Endothelial cell of umbilical vein (primary cell): ENCODE data around the gene PCDHGA1. TPM values are rescaled to one million over a fixed set of nuclear protein-coding genes. Genes with fewer than 3 reads are reported as not detected.

Experiments used
- BruUV-seq: library from RNA; stranded (reverse); fragments of 400-500 nt; replicated peaks from 2 replicates; lab custom pipeline; 2021; lab: Mats Ljungman, UMichigan
- CTCF ChIA-PET: fragments of 300-600, 350-600 bp; sonication (Branson Sonifier 250); formaldehyde crosslinking; loops from one replicate; lab custom pipeline; 2021; ENCODE audit warnings: antibody characterized with exemption, inconsistent platforms; lab: Charles Lee
- POLR2A ChIA-PET: fragments of 300-600, 350-600 bp; sonication (Branson Sonifier 250); formaldehyde crosslinking; loops from one replicate; lab custom pipeline; 2021; ENCODE audit warnings: antibody characterized with exemption, inconsistent platforms; lab: Charles Lee
- DNase-seq: peaks from one replicate; pipeline ENCODE4 v3.0.0-alpha.2; 2011; ENCODE audit warnings: low read depth, low spot score
- FAIRE-seq: peaks from 2 replicates; lab custom pipeline; 2011; peaks lifted over from hg19 to GRCh38; lab: Jason Lieb, UNC
- H2AFZ ChIP-seq: 2 replicates; pipeline ENCODE4 v1.6.0; 2012; ENCODE audit warnings: low read depth, low read length, control low read depth, inconsistent platforms
- H3K27ac ChIP-seq: 2 replicates; pipeline ENCODE4 v1.5.1; 2011; ENCODE audit warnings: low read depth, mild to moderate bottlenecking, control low read depth, low read length, moderate library complexity; ENCODE audit not compliant: insufficient read depth
- H3K27me3 ChIP-seq, 2 experiments: 2 replicates each; pipeline versions ENCODE4 v1.6.0 to v1.6.1; 2011; ENCODE audit warnings: low read length in 2 of 2, mixed read lengths in 1 of 2; ENCODE audit not compliant: control insufficient read depth in 2 of 2, insufficient read depth in 2 of 2
- H3K36me3 ChIP-seq, 2 experiments: 2 replicates in 1 of 2; 3 replicates in 1 of 2; pipeline ENCODE4 v1.5.1; 2011; ENCODE audit warnings: low read length in 2 of 2, mild to moderate bottlenecking in 1 of 2, moderate library complexity in 1 of 2; ENCODE audit not compliant: control insufficient read depth in 2 of 2, insufficient read depth in 2 of 2; ENCODE audit errors: extremely low read depth in 1 of 2
- H3K4me1 ChIP-seq: 3 replicates; pipeline ENCODE4 v1.5.1; 2011; ENCODE audit warnings: mild to moderate bottlenecking, low read length; ENCODE audit not compliant: control insufficient read depth, insufficient read depth; ENCODE audit errors: extremely low read depth
- H3K4me2 ChIP-seq: 2 replicates; pipeline ENCODE4 v1.6.1; 2011; ENCODE audit warnings: low read length, control low read depth, mixed read lengths; ENCODE audit not compliant: insufficient read depth
- H3K4me3 ChIP-seq, 3 experiments: fragments of 200-600 bp in 1 of 3; sonication (generic), shearing (Covaris generic) in 1 of 3; replicated peaks in 1 of 3; 2 replicates each; pipeline ENCODE4 v1.5.1; 2011 to 2016; ENCODE audit warnings: control low read depth in 3 of 3, low read length in 3 of 3, mild to moderate bottlenecking in 2 of 3, inconsistent platforms in 1 of 3, low read depth in 1 of 3, moderate library complexity in 1 of 3; ENCODE audit not compliant: insufficient read depth in 1 of 3
- H3K79me2 ChIP-seq: 2 replicates; pipeline ENCODE4 v1.6.0; 2012; ENCODE audit warnings: low read length, inconsistent platforms; ENCODE audit not compliant: control insufficient read depth, insufficient read depth
- H3K9ac ChIP-seq: replicated peaks from 2 replicates; pipeline ENCODE3; 2011; ENCODE audit warnings: low read length, control low read depth; ENCODE audit not compliant: insufficient read depth; ENCODE audit errors: extremely low read depth
- H3K9me1 ChIP-seq: replicated peaks from 3 replicates; pipeline ENCODE4 v1.6.0; 2011; ENCODE audit warnings: mild to moderate bottlenecking, low read length; ENCODE audit not compliant: control insufficient read depth, insufficient read depth; ENCODE audit errors: extremely low read depth
- H3K9me3 ChIP-seq: replicated peaks from 2 replicates; pipeline ENCODE4 v1.5.1; 2012; ENCODE audit warnings: low read length, inconsistent platforms; ENCODE audit not compliant: control insufficient read depth, insufficient read depth
- H4K20me1 ChIP-seq: replicated peaks from 2 replicates; pipeline ENCODE3; 2011; ENCODE audit warnings: mild to moderate bottlenecking, low read length; ENCODE audit not compliant: control insufficient read depth, insufficient read depth; ENCODE audit errors: extremely low read depth
- EZH2 ChIP-seq: IDR thresholded peaks from 2 replicates; pipeline ENCODE4 v1.6.1; 2012; ENCODE audit warnings: borderline replicate concordance, low read depth, mild to moderate bottlenecking, moderate library complexity, low read length, inconsistent platforms; ENCODE audit not compliant: severe bottlenecking
- FOS ChIP-seq: IDR thresholded peaks from 2 replicates; pipeline ENCODE4 v1.6.1; 2011; ENCODE audit warnings: mild to moderate bottlenecking, low read length, moderate library complexity, borderline replicate concordance; ENCODE audit not compliant: insufficient read depth
- GATA2 ChIP-seq: IDR thresholded peaks from 2 replicates; pipeline ENCODE4 v1.7.0; 2011; ENCODE audit warnings: low read depth, mild to moderate bottlenecking, moderate library complexity, mixed read lengths, low read length; ENCODE audit not compliant: insufficient read length, insufficient read depth
- JUN ChIP-seq: IDR thresholded peaks from 2 replicates; pipeline ENCODE4 v1.6.1; 2011; ENCODE audit warnings: borderline replicate concordance, low read depth; ENCODE audit not compliant: insufficient read length, insufficient read depth
- MYC ChIP-seq: IDR thresholded peaks from one replicate; pipeline ENCODE4 v1.6.1; 2011; ENCODE audit warnings: mild to moderate bottlenecking, low read depth, low read length
- POLR2A ChIP-seq: IDR thresholded peaks from 2 replicates; pipeline ENCODE4 v1.6.1; 2012; ENCODE audit warnings: low read depth, mild to moderate bottlenecking, control low read depth, low read length
- POLR2AphosphoS5 ChIP-seq: IDR thresholded peaks from 2 replicates; pipeline ENCODE4 v1.6.1; 2012; ENCODE audit warnings: low read depth, mild to moderate bottlenecking, control low read depth, low read length, moderate library complexity; ENCODE audit not compliant: insufficient read depth
- dilution Hi-C: fragments of 300-500 bp; cut with MboI; formaldehyde crosslinking; loops from one replicate; pipeline ENCODE4 v1.15.0; 2019; ENCODE audit warnings: low sequenced_read_pairs; ENCODE audit not compliant: extremely low pct_ligation_motif_present
- intact Hi-C: fragments of 100-400 bp; cut with micrococcal nuclease; formaldehyde crosslinking; loops from one replicate; pipeline ENCODE4 v1.10.0; 2022
- polyA plus RNA-seq, 4 experiments: library from polyadenylated mRNA; depleted of rRNA in 3 of 4; stranded (reverse) in 3 of 4; unstranded in 1 of 4; fragments of >200 nt; gene quantifications; 2 replicates each; pipeline versions ENCODE4 v1.2.1 to v1.2.3, GENCODE V29; 2011 to 2012; ENCODE audit warnings: missing spikeins in 1 of 4
- total RNA-seq: library from RNA; stranded (reverse); gene quantifications from 2 replicates; pipeline ENCODE4 v1.2.3, GENCODE V29; 2021
- TF ChIP-seq, protein P1 (sequence below): IDR thresholded peaks from 2 replicates; pipeline ENCODE4 v1.6.1; 2011; ENCODE audit not compliant: insufficient read depth, insufficient read length
- TF ChIP-seq, protein P2 (sequence below), 2 donors: IDR thresholded peaks; 1 replicate in 1 of 2; 2 replicates in 1 of 2; pipeline ENCODE4 v1.5.1; 2011; ENCODE audit warnings: low read length in 2 of 2, mild to moderate bottlenecking in 2 of 2, moderate library complexity in 2 of 2, control low read depth in 1 of 2, inconsistent platforms in 1 of 2, low read depth in 1 of 2; ENCODE audit not compliant: insufficient read depth in 1 of 2; ENCODE audit errors: extremely low read depth in 1 of 2

PCDHGA1 gene
- total and polyA plus RNA-seq, 2 donors (not counting 3 experiments of a cell fraction or from before 2014, with no cell fraction given), result 0.22 to 0.44 TPM

DNA sequence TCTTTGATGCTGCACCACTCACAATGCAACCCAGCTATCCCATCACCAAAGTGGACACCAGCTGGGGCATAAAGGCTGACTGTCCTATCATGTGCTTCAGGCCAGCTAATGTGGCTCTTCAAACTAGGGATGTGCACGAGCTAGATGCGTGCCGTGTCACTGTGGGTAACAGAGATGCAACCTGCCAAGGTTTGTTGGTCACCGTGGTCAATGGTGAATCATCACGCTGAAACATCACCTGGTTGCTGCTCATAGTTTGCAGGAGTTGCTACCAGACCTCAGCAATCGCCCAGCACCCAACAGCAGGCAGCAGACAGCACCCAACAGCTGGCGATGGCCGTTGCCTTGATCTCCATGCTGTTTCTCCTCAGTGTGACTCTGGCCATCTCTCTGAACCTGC is 2.1 kb upstream of the PCDHGA1 start:
- H3K36me3 ChIP-seq, result no peaks in the 10 kb centered on the region
- H3K9me1 ChIP-seq, result no peaks in the 10 kb centered on the region
- DNase-seq (no peak), FAIRE-seq (no peak)
- CTCF ChIA-PET, result interaction anchor here (1.0 to 3.4 kb wide), 8 partner anchors 9 to 239 kb away, joined by 3 to 33 read pairs (median 5); partner anchors contain the start of genes PCDHGA2, PCDHGA3 and PCDHGB3
- no peaks in the 10 kb centered on the region for H3K4me1 ChIP-seq
- no peak overlapping the region for H3K27ac ChIP-seq
- H3K9me3 ChIP-seq, result no peaks in the 10 kb centered on the region
- H3K4me3 ChIP-seq, result no peak overlapping the region
- H4K20me1 ChIP-seq, result no peaks in the 10 kb centered on the region
- POLR2A ChIA-PET, result no interaction called here
- dilution Hi-C loops (no loop called here), intact Hi-C loops (no loop called here)
- BruUV-seq, result no TSS peak
- H3K4me2 ChIP-seq, result no peak overlapping the region
- TF ChIP-seq EZH2 (no peak), POLR2AphosphoS5 (no peak), MYC (no peak), POLR2A (no peak), FOS (no peak), JUN (no peak), GATA2 (no peak)
- TF ChIP-seq, protein P1, sequence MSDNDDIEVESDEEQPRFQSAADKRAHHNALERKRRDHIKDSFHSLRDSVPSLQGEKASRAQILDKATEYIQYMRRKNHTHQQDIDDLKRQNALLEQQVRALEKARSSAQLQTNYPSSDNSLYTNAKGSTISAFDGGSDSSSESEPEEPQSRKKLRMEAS, result no peak
- TF ChIP-seq, protein P2, sequence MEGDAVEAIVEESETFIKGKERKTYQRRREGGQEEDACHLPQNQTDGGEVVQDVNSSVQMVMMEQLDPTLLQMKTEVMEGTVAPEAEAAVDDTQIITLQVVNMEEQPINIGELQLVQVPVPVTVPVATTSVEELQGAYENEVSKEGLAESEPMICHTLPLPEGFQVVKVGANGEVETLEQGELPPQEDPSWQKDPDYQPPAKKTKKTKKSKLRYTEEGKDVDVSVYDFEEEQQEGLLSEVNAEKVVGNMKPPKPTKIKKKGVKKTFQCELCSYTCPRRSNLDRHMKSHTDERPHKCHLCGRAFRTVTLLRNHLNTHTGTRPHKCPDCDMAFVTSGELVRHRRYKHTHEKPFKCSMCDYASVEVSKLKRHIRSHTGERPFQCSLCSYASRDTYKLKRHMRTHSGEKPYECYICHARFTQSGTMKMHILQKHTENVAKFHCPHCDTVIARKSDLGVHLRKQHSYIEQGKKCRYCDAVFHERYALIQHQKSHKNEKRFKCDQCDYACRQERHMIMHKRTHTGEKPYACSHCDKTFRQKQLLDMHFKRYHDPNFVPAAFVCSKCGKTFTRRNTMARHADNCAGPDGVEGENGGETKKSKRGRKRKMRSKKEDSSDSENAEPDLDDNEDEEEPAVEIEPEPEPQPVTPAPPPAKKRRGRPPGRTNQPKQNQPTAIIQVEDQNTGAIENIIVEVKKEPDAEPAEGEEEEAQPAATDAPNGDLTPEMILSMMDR (IDR thresholded peaks at IDR 0.05; ENCODE audit: extremely low read depth in 1 of 2, insufficient read depth in 1 of 2, low read depth in 1 of 2, low read length in 2 of 2), result no peak
- no peak overlapping the region for H3K9ac ChIP-seq
- H3K79me2 ChIP-seq, result no peaks in the 10 kb centered on the region
- no peak overlapping the region for H2AFZ ChIP-seq
- peaks cover 20 to 44% of the 10 kb centered on the region in 2 experiments for H3K27me3 ChIP-seq
